ENCODE measurements around the gene HSF2BP.

GRCh38 chr21:43658769-43659135 lies 536 bp downstream of the HSF2BP start:
- TF ChIP-seq CTCF (IDR thresholded peaks at IDR 0.05) (no peak), POLR2A (IDR thresholded peaks at IDR 0.05) (no peak)
